HEK293 (cell line): Measurements from ENCODE around the gene RNF40.

Source experiments
- AEBP2 ChIP-seq: fragments of 450-650 bp; formaldehyde crosslinking; IDR thresholded peaks from 2 replicates; pipeline ENCODE4 v1.5.1; 2016; ENCODE audit warnings: missing biosample characterization, missing genetic modification characterization, borderline replicate concordance
- ATF2 ChIP-seq: fragments of 450-650 bp; formaldehyde crosslinking; IDR thresholded peaks from 2 replicates; pipeline ENCODE4 v1.5.1; 2016; ENCODE audit warnings: missing biosample characterization, missing genetic modification characterization, low read depth
- HIC1 ChIP-seq: fragments of 450-650 bp; formaldehyde crosslinking; IDR thresholded peaks from 2 replicates; pipeline ENCODE4 v1.5.1; 2016; ENCODE audit warnings: missing biosample characterization, missing genetic modification characterization
- PRDM4 ChIP-seq: fragments of 450-650 bp; formaldehyde crosslinking; IDR thresholded peaks from 2 replicates; pipeline ENCODE4 v1.5.1; 2017; ENCODE audit warnings: missing biosample characterization, missing genetic modification characterization
- SETDB1 ChIP-seq: IDR thresholded peaks from one replicate; pipeline ENCODE4 v1.6.1; 2017; ENCODE audit warnings: mild to moderate bottlenecking, low read length, moderate library complexity, mixed read lengths; ENCODE audit not compliant: insufficient read length
- TSHZ1 ChIP-seq: fragments of 450-650 bp; formaldehyde crosslinking; IDR thresholded peaks from 2 replicates; pipeline ENCODE4 v1.5.1; 2016; ENCODE audit warnings: missing biosample characterization, missing genetic modification characterization, borderline replicate concordance
- YY2 ChIP-seq: fragments of 450-650 bp; formaldehyde crosslinking; IDR thresholded peaks from 2 replicates; pipeline ENCODE4 v1.5.1; 2016; ENCODE audit warnings: missing biosample characterization, missing genetic modification characterization
- ZBTB11 ChIP-seq: fragments of 450-650 bp; formaldehyde crosslinking; conservative IDR thresholded peaks from 2 replicates; pipeline ENCODE4 v1.5.1; 2016; ENCODE audit warnings: low read depth, missing biosample characterization, missing genetic modification characterization
- ZIC2 ChIP-seq: fragments of 450-650 bp; formaldehyde crosslinking; IDR thresholded peaks from 2 replicates; pipeline ENCODE4 v1.5.1; 2016; ENCODE audit warnings: missing biosample characterization, missing genetic modification characterization
- ZNF112 ChIP-seq: fragments of 450-650 bp; formaldehyde crosslinking; IDR thresholded peaks from 2 replicates; pipeline ENCODE4 v1.5.0; 2017; ENCODE audit warnings: missing biosample characterization, missing genetic modification characterization
- ZNF157 ChIP-seq: fragments of 450-650 bp; formaldehyde crosslinking; IDR thresholded peaks from 2 replicates; pipeline ENCODE4 v1.5.1; 2016; ENCODE audit warnings: missing biosample characterization, missing genetic modification characterization
- ZNF169 ChIP-seq: fragments of 450-650 bp; formaldehyde crosslinking; IDR thresholded peaks from 2 replicates; pipeline ENCODE4 v1.5.1; 2016; ENCODE audit warnings: missing biosample characterization, missing genetic modification characterization
- ZNF274 ChIP-seq, 2 experiments: fragments of 200-500 bp in 1 of 2; fragments of 450-650 bp in 1 of 2; sonication (Bioruptor generic) in 1 of 2; formaldehyde crosslinking in 1 of 2; IDR thresholded peaks; 2 replicates each; pipeline versions ENCODE4 v1.5.1 to v1.6.1; 2014 to 2016; ENCODE audit warnings: borderline replicate concordance in 1 of 2, inconsistent platforms in 1 of 2, low read length in 1 of 2, missing biosample characterization in 1 of 2, missing genetic modification characterization in 1 of 2
- ZNF423 ChIP-seq: fragments of 450-650 bp; formaldehyde crosslinking; IDR thresholded peaks from 2 replicates; pipeline ENCODE4 v1.5.1; 2016; ENCODE audit warnings: missing biosample characterization, missing genetic modification characterization
- ZNF488 ChIP-seq: fragments of 450-650 bp; formaldehyde crosslinking; IDR thresholded peaks from 2 replicates; pipeline ENCODE4 v1.5.1; 2016; ENCODE audit warnings: missing biosample characterization, missing genetic modification characterization
- ZNF548 ChIP-seq: fragments of 450-650 bp; formaldehyde crosslinking; IDR thresholded peaks from 2 replicates; pipeline ENCODE4 v1.5.1; 2016; ENCODE audit warnings: missing biosample characterization, missing genetic modification characterization
- ZNF571 ChIP-seq: fragments of 450-650 bp; formaldehyde crosslinking; IDR thresholded peaks from 2 replicates; pipeline ENCODE4 v1.5.0; 2017; ENCODE audit warnings: missing biosample characterization, missing genetic modification characterization
- ZNF585B ChIP-seq: fragments of 450-650 bp; formaldehyde crosslinking; IDR thresholded peaks from 2 replicates; pipeline ENCODE4 v1.5.1; 2016; ENCODE audit warnings: missing biosample characterization, missing genetic modification characterization
- ZNF596 ChIP-seq: fragments of 450-650 bp; IDR thresholded peaks from 2 replicates; pipeline ENCODE4 v1.5.0; 2018; ENCODE audit warnings: missing biosample characterization, mild to moderate bottlenecking, missing genetic modification characterization, moderate library complexity
- ZSCAN4 ChIP-seq: fragments of 450-650 bp; formaldehyde crosslinking; IDR thresholded peaks from 2 replicates; pipeline ENCODE4 v1.5.1; 2017; ENCODE audit warnings: missing biosample characterization, missing genetic modification characterization

The RNF40 gene

GRCh38 chr16:30805370-30806169 is 43.4 kb downstream of the RNF40 start (continued):
- TF ChIP-seq ZNF112 (tag by site-specific recombination) (no peak), ZNF169 (tag by site-specific recombination) (no peak), ZNF157 (tag by site-specific recombination) (no peak), PRDM4 (tag by site-specific recombination) (0 out of 2 replicates have a peak, but pooled peaks have one; percentile 44), HIC1 (tag by site-specific recombination) (no peak), ZNF423 (tag by site-specific recombination) (no peak), ZNF571 (tag by site-specific recombination) (no peak), ZNF488 (tag by site-specific recombination) (no peak), ZNF548 (tag by site-specific recombination) (no peak), TSHZ1 (no peak; the same call in 1 of the 2 replicates), ZBTB11 (tag by site-specific recombination) (peak; percentile 97), ZIC2 (tag by site-specific recombination) (peak; percentile 77), SETDB1 (peak; percentile 30), AEBP2 (tag by site-specific recombination) (no peak), YY2 (tag by site-specific recombination) (peak; percentile 80), ZSCAN4 (tag by site-specific recombination) (0 out of 2 replicates have a peak, but pooled peaks have one; percentile 32), ZNF596 (peak; percentile 7; the same call in 1 of the 2 replicates), ATF2 (tag by site-specific recombination) (no peak), ZNF274 (IDR thresholded peaks at IDR 0.05; ENCODE audit: low read length) (no peak), ZNF274 (tag by site-specific recombination; IDR thresholded peaks at IDR 0.05; ENCODE audit: borderline replicate concordance) (no peak), ZNF585B (tag by site-specific recombination) (no peak)
